SH-SY5Y (cell line): ENCODE measurements around the gene SLC41A2.

Experiments
- GATA2 ChIP-seq: IDR thresholded peaks from 2 replicates; pipeline ENCODE4 v1.6.1; 2011; ENCODE audit warnings: mild to moderate bottlenecking, low read depth, low read length
- GATA3 ChIP-seq: IDR thresholded peaks from 2 replicates; pipeline ENCODE4 v1.6.1; 2011; ENCODE audit warnings: low read depth, mild to moderate bottlenecking, low read length, moderate library complexity

SLC41A2 gene

DNA sequence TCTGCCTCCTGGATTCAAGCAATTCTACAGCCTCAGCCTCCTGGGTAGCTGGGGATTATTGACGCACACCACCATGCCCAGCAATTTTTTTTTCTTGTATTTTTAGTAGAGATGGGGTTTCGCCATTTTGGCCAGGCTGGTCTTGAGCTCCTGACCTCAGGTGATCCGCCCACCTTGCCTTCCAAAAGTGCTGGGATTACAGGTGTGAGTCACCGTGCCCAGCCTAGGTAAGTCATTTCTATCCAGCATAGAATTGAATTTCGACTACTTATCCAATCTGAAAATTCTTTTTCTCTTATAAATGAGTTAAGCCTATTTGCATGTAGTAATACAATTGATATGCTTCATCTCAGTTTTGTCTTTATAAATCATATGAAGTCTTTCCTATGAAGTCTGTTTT lies 15.2 kb upstream of the SLC41A2 start:
- TF ChIP-seq GATA3 = no peak
- TF ChIP-seq GATA2 = no peak

DNA sequence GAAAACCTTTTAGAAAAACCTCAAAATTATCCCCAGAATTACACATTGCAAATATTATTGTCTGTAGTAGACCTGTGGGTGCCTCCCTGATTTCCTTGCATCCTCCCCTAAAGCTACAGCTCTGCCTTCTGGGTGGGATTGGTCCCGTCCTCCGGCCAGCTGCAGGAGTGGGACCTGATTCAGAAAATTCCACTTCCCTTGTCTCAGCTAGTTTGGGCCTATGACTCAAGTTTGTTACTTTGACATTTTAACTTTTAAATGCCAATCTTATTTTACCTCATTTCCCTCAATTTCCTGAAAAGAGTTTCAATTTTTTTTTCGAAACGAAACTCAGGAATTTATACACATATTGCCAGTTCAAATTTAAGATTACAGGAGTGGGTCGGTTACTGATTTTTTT lies 13.2 kb upstream of the SLC41A2 start:
- TF ChIP-seq GATA2 = no peak
- TF ChIP-seq GATA3 = no peak

DNA sequence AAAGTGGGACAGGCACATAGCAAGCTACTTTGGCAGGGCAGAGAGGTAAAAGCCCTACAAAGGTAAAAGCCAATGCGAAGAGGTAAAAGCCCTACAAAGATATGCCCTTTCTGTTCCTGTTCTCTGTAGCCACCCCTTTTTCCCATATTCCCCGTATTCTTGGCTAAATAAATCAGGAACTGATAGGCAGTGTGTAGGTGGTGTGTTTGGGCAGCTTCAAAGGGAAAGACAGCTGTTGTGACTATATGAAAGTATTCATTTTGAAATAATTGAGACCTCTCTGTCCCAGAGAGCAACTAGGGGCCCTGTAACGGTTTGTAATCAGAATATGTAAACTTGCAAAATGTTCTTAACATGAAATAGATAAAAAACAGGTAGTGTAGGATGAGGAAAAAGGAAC lies 11.3 kb upstream of the SLC41A2 start:
- no peak for TF ChIP-seq GATA3
- TF ChIP-seq GATA2 = no peak

DNA sequence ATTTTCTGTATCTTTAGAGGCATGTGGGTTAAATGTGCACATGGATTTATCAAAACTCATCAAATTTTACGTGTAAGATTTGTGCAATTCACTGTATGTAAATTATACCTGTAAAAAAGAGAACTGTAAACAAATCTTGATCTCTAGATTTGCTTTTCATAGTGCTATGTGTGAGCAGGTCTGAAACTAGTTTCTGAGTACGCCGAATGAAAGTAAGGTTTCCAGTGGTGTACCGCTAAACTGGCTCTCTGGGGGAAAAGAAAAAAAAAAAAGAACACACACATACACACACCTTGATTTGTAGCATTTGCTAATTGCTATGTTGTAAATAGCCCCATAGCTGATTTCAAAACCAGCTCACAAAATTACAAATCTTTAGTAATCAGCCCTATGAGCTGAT lies 8.6 kb upstream of the SLC41A2 start:
- TF ChIP-seq GATA2 = no peak
- TF ChIP-seq GATA3 = no peak

DNA sequence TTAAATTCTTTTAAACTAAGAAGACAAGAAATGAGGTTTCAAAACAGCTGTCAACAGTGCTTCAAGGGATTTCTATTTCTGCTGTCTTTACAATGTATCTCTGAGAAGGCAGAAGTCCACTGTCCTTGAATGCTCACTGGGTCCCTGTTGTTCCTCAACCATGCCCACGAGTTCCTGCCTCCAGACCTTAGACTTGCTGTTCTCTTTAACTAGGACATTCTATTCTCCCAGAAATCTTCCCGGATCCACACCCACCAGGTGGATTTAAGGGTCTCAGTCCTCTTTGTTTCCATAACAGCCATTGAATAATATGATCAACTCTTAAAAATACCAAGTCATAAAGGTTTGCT lies 6.7 kb upstream of the SLC41A2 start:
- TF ChIP-seq GATA2 = no peak
- TF ChIP-seq GATA3 = no peak

DNA sequence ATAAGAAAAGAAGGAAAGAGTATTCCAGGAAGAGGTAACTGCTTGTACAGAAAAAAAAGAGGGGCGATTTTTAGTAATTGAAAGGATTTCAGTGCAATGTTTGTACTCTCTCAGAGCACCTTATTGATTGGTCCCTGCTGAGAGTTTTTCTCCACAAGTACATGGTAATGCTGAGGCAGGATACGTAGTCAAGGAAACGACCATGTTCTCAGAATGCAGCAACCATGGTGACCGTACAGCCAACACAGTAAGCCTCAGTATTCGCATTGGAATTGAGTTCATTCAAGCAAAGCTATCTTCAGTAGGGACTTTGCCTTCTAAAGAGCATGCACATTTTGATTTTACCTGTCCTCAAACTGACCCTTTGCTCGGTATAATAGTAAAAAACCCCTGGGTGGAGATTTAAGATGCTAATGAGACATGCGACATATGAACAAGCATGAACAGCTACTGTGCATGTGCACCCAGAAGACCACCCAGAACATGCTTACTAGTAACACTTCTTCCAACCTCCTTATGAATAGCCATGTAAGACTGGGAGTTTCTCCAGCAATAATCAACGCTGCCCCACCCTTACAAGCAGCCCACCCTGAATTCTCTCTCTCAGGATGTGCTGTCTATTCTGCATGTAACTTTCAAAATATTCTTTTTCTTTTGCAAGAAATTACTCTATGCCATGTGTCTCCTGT lies 6.2 kb upstream of the SLC41A2 start:
- TF ChIP-seq GATA2 (no peak), GATA3 (no peak)

DNA sequence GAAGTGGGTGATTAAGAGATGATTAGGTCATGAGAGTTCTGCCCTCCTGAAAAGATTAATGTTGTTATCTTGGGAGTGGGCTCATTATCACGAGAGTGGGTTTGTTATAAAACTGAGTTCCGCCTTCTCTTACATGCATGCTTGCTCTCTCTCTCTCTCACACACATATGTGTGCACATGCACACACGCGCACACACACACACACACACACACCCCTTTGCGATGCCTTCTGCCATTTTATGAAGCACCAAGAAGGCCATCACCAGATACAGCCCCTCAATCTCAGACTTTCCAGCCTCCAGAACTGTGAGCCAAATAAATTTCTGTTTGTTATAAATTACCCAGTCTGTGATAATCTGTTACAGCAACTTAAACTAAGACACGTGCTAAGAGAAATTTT lies 5.7 kb upstream of the SLC41A2 start:
- TF ChIP-seq GATA2 = no peak
- no peak for TF ChIP-seq GATA3

DNA sequence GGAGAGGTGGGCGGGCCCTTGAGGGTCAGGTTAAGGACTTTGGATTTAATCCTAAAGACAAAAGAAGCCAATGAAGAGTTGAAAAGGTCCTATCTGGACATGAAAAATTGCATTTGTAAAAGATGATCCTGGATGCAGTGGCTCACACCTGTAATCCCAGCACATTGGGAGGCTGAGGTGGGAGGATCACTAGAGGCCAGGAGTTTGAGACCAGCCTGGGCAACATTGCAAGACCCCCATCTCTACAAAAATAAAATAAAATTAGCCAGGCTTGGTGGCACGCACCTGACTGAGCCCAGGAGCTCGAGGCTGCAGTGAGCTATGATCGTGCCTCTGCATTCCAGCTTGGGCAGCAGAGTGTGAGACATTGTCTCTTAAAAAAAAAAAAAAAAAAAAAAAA lies 2.4 kb upstream of the SLC41A2 start:
- TF ChIP-seq GATA3 = no peak
- TF ChIP-seq GATA2 = no peak

DNA sequence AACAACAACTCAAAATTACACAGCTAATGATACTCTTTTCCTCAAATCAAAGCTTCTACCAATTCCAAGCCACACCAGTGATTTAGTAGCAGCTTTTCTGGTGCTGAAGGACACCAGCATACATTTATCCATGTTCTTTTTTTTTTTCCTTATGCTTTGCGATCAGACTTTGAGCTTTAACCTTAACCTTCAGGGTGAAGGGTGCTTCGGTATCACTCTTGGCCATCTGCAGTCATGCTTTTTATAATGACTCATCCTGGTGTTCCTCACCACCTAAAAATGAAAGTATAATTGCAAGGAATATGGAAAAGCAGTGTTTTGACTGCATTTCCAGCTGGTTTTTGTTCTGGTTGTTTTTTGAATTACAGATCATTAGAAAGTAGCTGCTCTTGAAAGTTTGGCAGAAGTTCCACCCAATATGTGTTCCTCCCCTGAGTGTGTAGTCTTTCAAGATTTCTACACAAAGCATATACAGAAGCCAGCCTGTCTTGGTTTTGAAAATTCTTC lies 1.3 kb upstream of the SLC41A2 start:
- TF ChIP-seq GATA3 (no peak), GATA2 (no peak)

DNA sequence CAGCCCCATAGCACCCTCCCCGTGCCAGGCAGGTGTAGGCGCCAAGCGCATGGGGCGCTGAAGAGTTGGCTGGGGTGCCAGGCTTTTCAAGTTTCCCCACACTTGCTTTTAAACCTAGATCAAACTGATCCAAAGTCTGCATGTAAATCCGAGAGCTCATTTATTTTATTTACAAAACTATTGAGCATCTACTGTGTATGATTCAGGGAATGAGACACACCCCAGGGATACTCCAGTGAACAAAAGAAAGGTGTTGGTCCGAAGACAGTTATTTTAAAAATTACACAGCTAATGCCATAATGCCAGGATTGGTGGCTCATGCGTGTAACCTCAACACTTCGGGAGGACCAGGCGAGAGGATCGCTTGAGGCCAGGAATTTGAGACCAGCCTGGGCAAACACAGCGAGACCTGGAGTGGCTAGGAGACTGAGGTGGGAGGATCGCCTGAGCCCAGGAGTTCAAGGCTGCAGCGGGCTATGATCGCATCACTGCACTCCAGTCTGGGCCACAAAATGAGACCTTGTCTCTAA lies 780 bp upstream of the SLC41A2 start:
- TF ChIP-seq GATA3 = no peak
- no peak for TF ChIP-seq GATA2

DNA sequence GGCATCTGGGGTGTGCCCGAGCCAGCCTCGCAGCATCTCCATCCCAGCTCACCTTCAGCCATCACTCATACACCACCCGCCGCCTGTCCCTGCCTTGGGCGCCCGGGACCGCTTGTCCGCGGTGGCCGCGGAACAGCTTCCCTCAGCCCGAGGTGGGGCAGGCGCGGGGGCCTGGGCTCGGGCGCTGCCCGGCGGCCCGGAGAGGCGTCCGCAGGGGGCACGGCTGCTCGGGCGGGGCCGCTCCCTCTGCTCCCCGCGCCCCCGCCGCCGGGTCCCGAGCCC lies 430 bp downstream of the SLC41A2 start:
- TF ChIP-seq GATA3 = no peak
- no peak for TF ChIP-seq GATA2

DNA sequence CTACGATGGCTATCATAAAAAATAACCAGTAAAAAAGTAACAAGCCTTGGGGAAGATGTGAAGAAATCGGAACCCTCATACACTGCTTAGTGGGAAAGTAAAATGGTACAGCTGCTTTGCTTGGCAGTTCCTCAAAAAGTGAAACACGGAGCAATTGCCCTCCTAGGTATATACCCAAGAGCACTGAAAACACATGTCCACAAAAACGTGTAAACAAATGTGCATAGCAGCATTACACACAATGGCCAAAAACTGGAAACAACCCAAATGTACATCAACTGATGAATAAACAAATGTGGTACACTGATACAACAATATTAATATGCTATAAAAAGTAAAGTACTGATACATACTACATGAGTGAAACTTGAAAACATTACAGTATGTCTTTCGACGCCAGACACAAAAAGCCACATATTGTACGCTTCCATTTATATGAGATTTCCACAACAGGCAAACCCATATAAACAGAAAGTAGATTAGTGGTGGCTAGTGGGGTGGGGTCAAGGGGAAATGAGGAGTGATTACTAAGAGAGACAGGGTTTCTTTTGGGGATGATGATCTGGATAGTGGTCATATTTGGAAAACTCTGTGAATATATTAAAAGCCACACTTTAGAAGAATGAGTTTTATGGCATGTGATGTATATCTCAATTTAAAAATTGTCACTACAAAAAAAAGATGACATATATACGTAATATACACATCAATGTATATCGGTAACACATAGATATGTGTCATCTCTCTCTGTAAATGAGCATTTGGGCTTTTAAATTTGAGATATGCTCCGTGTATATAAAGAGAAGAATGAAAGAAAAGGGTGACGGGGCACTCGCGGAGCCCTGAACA lies 996 bp downstream of the SLC41A2 start:
- TF ChIP-seq GATA2 (no peak), GATA3 (no peak)

DNA sequence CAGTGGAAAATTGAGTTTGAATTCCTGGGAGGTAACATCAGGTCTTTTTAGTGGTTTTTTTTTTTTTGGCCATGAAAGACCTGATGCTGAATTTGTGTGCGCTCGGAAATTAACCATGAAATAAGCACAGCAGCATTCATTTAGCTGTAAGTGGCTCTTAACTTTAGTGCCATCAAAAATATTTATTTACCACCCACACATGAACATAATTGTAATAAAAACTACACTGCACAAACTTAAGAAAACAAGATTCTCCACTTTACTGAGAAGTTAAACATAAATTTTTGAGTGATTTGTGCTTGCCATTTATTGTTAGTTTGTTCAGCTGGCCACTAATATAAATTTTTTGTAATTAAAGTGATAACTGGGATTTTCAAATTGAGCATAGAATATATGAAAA lies 2.4 kb downstream of the SLC41A2 start:
- TF ChIP-seq GATA2 (no peak), GATA3 (no peak)

DNA sequence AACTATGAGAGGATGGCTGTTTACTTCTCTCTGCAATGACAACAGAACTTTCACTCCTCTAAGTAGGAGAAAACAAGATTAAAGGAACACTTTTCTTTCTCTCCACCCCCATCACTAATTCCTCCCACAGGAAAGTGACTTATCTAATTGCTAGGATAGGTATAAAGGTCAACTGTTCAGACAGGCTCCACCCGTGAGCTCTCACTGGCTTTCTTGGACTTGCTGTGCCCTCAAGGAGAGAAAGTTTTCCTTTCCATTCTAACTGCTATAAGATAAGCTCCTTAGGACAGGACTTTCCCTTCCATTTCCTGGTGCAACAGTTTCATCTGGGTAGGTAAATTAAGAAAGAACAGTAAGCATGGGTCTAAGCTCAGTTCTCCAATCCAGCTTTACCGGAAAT lies 4.8 kb downstream of the SLC41A2 start:
- TF ChIP-seq GATA3 = no peak
- TF ChIP-seq GATA2 = no peak

DNA sequence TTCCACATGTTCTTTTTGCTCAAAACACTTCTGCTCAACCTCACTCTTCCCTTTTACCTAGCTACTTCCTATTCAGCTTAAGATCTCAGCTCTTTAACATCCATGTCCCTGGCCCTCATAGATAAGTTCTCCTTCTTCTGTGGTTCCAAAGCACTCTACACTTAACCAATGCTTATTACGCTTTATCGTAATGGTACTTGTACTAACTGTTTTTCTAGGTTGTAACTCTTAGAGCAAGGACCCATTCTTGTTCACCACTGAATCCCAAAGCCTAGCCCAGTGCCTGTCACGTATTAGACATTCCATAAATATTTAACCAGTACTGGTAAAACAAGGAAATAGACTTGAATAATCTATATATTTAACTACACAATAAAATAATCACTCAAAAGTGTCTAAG lies 5.3 kb downstream of the SLC41A2 start:
- TF ChIP-seq GATA2 (no peak), GATA3 (no peak)
